GM19467 (cell line): ENCODE results near the gene FBRSL1.
"Not testable (repeated sequence)": the region's sequence is repeated elsewhere in the genome, so short reads cannot be mapped to it uniquely, and the experiment has no call there.

Source experiments
- ATAC-seq: cut with Tn5 transposase; IDR thresholded peaks from one replicate; pipeline ENCODE4 v1.9.1; 2021; ENCODE audit warnings: mild to moderate bottlenecking, moderate library complexity; ENCODE audit not compliant: unreplicated experiment

Gene FBRSL1

GRCh38 chr12:132453361-132454192 is 36.4 kb upstream of the FBRSL1 start:
- ATAC-seq, result no peak

GRCh38 chr12:132454193-132454932 is 35.6 kb upstream of the FBRSL1 start:
- ATAC-seq, result no peak

- ATAC-seq, result no peak
Observed at GRCh38 chr12:132454933-132455418, 35.0 kb upstream of the FBRSL1 start.

GRCh38 chr12:132455565-132455964 is 34.4 kb upstream of the FBRSL1 start:
- no peak for ATAC-seq

- ATAC-seq, result no peak
Observed at GRCh38 chr12:132456186-132456943, 33.6 kb upstream of the FBRSL1 start.

- ATAC-seq, result no peak
Observed at GRCh38 chr12:132456944-132457495, 32.9 kb upstream of the FBRSL1 start.

DNA sequence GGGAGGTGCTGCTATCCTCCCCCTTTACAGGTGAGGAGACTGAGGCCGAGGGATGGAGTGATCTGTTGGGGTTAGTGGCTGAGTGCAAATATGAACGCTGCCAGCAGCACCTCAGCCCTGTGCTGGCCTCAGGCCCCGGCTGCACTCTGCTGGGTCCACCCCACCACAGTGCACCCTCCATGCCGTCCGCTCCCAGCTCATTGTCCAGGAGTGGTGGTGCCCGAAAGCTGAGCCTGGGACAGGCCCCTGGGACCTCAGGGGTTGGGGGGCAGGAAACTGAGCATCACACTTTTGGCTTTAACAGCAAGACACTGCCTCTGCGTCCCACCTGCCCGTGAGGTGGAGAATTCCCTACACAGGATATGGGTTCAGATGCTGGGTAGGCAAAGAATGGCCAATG is 31.5 kb upstream of the FBRSL1 start:
- ATAC-seq, result no peak

GRCh38 chr12:132458846-132459641 is 30.9 kb upstream of the FBRSL1 start:
- ATAC-seq, result no peak

GRCh38 chr12:132460571-132460970 is 29.4 kb upstream of the FBRSL1 start:
- no peak for ATAC-seq

DNA sequence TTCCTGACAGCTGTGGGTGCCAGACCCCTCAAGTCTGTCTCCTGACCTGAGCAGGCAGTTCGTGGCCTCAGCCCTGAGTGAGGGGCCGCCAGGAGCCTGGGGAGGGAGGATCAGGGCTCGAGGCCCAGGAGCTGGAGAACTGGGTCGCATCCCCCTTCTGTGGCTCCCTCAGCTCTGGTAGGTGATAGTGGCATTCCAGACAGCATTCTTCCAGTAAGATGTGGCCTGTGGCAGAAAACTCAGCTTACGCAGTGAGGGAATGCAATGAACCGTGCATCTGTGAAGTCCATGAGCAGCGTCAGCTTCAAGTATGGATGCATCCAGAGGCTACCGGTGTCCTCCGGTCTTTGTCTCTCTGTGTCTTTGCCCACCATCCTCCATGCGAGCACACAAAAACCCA is 28.4 kb upstream of the FBRSL1 start:
- no peak for ATAC-seq

- no peak for ATAC-seq
Observed at GRCh38 chr12:132462788-132463187, 27.2 kb upstream of the FBRSL1 start.

GRCh38 chr12:132463284-132463924 is 26.5 kb upstream of the FBRSL1 start:
- ATAC-seq, result not testable (repeated sequence)

DNA sequence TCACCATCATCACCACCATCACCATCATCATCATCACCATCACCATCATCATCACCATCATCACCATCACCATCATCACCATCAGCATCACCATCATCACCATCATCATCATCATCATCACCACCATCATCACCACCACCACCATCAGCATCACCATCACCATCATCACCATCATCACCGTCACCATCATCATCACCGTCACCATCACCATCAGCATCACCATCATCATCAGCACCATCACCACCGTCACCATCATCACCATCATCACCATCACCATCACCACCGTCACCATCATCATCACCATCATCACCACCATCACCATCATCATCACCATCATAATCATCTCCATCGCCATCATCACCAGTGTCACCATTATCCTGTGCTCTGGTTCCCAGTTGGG is 25.6 kb upstream of the FBRSL1 start:
- not testable (repeated sequence) for ATAC-seq

GRCh38 chr12:132464820-132465219 is 25.1 kb upstream of the FBRSL1 start:
- no peak for ATAC-seq

DNA sequence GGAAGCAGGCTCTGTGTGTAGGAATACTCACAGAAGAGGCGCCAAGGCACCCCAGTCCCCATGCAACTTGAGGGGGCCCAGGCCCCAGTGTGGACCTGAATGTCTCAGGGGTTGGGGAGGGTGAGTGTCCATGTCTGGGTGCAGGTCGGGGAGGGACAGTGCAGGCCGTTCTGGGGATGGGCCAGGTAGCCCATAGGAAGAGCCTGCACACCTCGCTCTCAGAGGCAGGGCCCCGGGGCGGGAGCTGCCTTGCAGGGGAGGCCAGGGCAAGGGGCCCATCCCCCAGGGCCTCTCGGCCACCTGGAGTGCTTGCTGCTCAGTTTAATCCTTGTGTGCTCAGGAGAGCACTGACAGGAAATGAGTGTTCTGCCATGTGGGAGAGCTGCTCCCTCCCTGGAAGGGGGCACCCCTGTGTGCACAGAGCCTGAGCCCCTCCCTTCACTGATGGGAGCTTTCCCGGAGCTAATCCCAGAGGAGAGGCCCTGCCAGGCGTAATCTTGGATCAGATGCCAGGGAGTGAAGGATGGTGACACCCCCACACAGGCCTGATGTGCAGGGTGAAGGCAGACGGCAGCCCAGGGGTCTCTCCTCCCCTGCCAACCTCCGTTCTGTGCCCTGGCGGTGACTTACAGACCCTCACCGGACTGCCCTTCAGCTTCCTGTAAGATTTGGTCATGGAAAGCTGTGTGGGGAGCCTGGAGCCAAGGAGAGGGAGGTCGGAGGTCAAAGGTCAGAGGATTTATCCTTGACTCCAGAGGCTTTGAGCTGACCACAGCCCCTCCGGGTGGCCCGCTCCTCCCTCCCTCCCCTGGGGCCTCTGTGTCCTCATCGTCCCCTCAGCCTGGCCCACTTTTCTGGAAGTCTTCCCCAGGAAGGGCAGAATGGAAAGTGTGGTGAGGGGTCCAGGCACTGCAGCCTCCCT is 24.4 kb upstream of the FBRSL1 start:
- no peak for ATAC-seq

GRCh38 chr12:132466241-132467201 is 23.4 kb upstream of the FBRSL1 start:
- no peak for ATAC-seq

- ATAC-seq, result no peak
Observed at GRCh38 chr12:132467511-132467910, 22.4 kb upstream of the FBRSL1 start.
